C4-2B (cell line): ENCODE results near the gene POLR3C.

ENCODE experiments used
- ZFX ChIP-seq: fragments of 450-650 bp; IDR thresholded peaks from 2 replicates; pipeline ENCODE4 v1.6.1; 2017
- TF ChIP-seq, protein P1 (sequence below): fragments of 450-650 bp; conservative IDR thresholded peaks from 2 replicates; pipeline ENCODE4 v1.5.1; 2017; ENCODE audit warnings: mild to moderate bottlenecking

DNA sequence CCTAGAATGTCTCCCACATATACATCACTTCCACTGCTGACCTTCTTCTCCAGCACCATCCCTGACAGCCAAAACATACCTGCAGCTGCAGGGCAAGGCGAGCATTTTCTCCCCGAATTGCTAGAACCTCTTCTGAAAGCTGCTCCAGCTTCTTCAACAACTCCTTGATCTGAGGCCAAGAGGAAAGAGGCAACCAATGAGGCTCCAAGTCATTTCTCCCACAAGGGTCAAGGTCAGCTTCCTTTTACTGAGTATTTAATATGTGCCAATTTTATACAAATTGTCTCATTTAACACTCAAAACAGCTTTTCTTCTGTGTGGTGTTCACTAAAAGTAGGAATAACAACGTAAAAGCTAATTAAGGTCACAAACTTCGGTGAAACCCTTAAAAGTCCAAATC lies 44.2 kb downstream of the POLR3C start:
- TF ChIP-seq, protein P1, sequence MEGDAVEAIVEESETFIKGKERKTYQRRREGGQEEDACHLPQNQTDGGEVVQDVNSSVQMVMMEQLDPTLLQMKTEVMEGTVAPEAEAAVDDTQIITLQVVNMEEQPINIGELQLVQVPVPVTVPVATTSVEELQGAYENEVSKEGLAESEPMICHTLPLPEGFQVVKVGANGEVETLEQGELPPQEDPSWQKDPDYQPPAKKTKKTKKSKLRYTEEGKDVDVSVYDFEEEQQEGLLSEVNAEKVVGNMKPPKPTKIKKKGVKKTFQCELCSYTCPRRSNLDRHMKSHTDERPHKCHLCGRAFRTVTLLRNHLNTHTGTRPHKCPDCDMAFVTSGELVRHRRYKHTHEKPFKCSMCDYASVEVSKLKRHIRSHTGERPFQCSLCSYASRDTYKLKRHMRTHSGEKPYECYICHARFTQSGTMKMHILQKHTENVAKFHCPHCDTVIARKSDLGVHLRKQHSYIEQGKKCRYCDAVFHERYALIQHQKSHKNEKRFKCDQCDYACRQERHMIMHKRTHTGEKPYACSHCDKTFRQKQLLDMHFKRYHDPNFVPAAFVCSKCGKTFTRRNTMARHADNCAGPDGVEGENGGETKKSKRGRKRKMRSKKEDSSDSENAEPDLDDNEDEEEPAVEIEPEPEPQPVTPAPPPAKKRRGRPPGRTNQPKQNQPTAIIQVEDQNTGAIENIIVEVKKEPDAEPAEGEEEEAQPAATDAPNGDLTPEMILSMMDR: no peak
- no peak for TF ChIP-seq ZFX
